GM18511 (cell line): ENCODE data around the gene BICC1.

Source experiments
- ATAC-seq: cut with Tn5 transposase; IDR thresholded peaks from one replicate; pipeline ENCODE4 v1.9.1; 2021; ENCODE audit warnings: mild to moderate bottlenecking, moderate library complexity; ENCODE audit not compliant: unreplicated experiment

The BICC1 gene

GRCh38 chr10:58740620-58741369, 228.1 kb downstream of the BICC1 start:
- no peak for ATAC-seq

DNA sequence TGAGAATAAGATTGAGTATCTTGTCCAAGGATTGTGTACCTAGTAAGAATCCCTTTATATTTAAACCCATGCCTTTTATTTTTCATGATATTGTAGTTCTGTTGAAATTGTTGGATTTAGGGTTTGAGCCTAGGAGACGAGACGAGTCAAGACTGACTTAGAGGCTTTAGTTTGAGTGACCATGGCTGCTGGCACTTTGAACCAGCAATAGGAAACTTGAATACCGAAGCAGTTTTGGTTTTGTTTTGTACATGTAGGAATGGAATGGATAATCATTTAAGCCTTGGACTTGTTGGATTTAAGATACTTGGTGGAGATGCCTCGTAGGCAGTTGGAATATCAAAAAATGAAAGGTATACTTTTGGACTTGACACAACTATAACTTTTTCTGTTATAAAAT, 229.0 kb downstream of the BICC1 start:
- ATAC-seq = no peak

GRCh38 chr10:58742141-58742540, 229.5 kb downstream of the BICC1 start:
- no peak for ATAC-seq

- no peak for ATAC-seq
Observed at GRCh38 chr10:58743466-58744115, 230.9 kb downstream of the BICC1 start.

DNA sequence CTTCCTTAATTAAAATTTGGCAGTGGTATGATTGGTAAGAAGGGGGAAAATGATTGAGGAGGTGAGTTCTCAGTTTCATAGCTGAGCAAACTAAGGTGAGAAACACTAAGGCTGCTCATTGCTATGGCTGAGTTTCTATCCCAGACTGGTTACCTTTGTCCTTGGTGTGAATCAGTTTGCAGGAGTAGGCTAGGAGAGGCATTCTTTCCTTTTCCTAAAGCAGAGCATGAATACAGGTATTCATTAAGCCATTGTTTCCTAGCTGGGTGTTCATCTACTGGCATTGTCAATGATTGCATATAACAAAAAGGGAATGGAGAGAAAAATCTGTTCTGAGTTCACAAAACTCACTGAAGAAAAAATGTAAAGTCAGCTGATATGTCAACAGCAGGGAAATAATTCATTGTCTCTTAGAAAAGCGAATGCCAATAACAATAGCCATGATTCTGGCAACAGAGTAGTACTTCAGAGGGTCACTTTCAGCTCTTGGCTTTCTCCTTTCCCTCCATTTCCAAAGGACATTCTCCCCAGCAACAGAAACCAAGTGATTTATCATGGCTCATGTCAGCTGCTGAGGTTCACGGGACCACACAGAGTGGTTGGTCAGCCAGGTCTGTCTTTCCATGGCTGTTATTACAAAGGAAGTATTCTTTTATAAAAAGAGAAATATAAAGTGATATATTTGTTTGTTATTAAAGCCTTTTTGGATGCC, 234.0 kb downstream of the BICC1 start:
- ATAC-seq = no peak

- ATAC-seq = no peak
Observed at GRCh38 chr10:58747687-58748086, 235.0 kb downstream of the BICC1 start.

- no peak for ATAC-seq
Observed at GRCh38 chr10:58752665-58753064, 240.0 kb downstream of the BICC1 start.

DNA sequence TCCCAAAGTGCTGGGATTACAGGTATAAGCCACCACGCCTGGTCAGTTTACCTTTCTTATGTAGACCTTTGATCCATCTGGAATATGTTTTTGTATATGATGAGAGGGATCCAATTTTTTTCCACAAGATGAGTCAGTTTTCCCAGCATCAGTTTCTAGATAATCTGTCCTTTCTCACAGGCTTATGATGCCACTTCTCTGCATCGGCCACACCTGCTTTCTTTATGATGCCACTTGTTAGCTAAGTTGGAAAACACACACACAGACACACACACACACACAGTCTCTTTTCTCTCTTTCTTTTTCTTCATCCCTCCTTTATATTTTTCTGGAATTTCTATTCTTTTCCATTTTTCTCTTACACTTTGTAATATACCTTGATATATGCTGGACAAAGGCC, 240.8 kb downstream of the BICC1 start:
- ATAC-seq = no peak

DNA sequence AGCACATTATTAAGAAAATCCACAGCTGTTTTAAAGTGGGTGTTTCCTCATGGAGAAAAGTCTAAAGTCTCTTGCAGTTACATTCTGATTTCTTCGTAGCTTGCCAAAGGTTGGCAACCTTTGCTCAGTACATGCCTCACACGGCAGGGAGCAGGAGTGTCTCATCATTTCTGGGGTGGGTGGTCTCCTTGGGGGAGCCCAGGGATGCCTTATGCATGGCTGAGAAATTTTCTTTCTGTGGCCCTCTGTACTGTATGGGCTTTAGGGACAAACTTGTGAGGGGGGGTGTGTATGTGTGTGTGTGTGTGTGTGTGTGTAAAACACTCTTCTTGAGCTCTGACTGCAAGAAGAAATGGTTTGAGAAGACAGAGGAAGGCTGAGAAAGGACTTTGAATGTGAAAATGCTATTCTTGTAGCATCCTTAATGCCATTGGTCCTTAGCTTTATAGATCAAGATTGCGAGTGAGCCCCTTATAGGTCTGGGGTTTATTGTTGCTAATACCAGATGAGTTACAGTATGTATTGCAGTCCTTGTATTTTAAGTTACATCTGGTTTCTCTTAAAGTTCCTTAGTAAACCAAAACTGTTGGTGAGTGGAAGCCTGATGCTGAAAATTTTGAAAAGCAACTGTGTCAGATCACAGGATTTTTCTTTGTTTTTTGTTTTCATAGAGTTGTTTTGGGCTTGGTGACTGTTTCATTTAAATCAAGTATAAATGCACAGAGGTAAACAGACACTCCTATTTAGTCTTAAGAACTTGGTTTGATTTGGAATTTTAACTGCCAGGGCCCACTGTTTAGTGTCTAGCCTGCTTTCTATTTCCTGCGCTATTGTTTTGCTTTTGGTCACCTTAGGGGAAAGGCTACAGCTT, 242.0 kb downstream of the BICC1 start:
- ATAC-seq = no peak

GRCh38 chr10:58755340-58755610, 242.6 kb downstream of the BICC1 start:
- ATAC-seq = no peak

DNA sequence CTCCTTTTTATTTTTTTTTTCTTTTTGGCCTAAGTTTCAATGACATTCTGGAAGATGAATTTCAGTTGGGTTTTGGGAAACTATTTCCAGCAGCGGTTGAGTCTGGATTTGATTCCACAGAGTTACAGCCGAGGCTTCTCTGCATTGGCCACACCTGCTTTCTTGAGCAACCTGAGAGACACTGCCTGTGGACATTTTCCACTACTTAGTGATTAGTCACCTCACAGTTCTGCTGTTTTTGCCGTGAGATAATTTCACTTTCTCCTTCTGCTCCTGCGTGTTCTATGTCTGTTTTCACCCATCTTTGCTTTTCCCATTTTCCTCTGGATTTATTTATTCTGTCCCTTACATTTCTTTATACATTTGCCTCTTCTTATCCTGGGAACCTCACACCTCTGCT, 243.0 kb downstream of the BICC1 start:
- ATAC-seq = no peak

DNA sequence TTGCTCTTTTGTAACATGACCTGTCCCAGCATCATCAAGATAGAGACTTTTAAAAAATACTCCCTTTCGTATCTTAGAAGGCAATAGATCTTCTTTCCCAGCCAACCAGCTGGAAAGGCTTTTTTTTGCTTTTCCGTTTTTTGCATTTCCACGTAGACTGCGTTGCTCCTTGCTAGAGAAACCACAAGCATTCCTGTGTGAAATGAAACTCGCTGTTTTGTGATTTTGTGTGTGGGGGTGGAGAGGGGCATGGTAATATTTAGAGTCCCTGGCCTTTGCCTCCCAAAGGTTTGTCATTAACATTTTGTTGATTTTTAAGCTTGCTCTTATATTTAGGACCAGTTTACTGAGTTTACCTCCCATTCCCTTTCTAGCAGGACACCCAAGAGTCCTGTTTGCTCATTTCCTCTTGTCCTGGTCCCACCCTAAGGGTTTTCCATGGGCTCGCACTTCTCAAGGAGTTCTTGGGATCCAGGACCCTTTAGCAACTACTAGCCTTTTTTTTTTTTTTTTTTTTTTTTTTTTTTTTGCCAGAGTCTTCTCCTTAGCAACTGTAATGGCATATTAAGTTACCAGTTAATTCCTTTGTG, 243.6 kb downstream of the BICC1 start:
- no peak for ATAC-seq

DNA sequence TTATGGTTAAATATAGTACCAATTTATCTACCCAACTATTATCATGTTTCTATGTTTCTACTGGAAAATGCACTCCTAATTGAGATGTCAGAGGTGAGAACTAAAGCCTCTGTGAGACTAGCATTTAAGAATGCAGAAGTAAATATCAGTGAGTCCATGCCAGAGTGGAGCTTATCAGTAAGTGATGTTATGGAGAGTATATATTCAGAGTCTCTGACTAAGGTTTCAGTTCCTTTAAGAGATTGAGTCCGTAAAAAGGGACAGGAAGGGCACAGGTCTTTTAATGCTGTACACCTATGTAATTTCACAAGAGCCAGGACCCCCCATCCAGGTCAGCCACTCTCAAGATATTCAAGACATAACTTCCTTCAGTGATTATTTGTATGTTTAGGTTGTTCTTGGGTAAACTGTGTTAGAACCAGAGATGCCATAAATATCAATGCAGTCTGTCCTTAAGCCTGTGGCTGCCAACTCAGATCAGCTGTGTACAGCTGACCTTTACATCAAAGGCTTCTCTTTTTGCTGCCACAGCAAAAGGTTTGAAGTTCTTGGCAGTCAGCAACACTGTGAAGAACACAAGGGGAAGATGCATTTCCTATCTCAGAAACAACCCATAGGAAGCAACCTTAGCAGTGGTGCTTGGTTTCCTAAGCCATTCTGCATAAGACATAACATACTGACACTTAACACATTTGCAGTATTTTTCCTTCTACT, 244.8 kb downstream of the BICC1 start:
- no peak for ATAC-seq

GRCh38 chr10:58758321-58758720, 245.6 kb downstream of the BICC1 start:
- no peak for ATAC-seq

DNA sequence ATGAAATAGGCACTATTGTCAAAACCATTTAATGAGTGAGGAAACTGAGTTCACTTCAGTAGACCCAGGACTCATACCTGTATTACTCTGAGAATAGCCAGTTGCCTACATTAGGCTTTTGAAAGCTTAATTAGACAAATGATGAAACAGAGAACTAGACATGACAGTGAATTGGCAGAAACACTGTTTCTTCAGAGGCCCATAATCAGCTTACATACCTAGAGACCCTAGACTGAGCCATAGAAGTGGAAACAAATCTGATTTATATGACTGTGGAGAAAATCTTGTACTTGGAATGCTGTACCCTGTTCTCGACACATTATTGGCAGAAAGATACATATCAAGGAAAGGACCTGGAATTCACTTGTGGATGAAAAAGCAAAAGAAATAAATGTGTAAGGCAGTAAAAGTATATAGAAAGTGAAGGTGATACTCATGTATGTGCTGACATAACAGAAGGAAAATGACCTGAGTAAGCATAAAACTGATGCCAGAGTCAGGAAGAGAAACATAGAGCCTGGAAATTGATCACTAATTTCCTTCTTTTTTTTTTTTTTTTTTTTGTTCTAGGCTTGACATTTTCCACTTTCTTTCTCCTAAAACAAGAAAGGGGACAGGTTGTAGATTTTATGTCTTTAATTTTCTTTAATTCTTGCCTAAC, 251.5 kb downstream of the BICC1 start:
- no peak for ATAC-seq

DNA sequence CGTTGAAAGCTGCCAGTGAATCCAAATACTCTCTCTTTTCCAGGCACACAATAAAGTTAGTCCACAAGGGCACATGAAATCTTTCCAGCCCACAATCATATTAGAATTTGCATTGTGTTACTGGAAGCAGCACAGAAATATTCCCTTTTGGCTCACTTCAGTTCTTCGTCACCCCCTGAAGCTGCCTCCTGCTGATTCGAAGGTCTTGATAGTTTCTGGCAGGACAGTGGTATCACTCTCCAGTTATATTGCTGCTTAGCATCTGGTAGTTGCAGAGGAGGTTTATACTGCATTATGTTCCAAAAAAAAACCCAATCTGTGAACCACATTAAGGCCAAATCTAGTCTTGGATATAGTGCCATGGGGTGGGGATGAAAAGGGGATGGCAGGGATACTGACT, 253.2 kb downstream of the BICC1 start:
- no peak for ATAC-seq

DNA sequence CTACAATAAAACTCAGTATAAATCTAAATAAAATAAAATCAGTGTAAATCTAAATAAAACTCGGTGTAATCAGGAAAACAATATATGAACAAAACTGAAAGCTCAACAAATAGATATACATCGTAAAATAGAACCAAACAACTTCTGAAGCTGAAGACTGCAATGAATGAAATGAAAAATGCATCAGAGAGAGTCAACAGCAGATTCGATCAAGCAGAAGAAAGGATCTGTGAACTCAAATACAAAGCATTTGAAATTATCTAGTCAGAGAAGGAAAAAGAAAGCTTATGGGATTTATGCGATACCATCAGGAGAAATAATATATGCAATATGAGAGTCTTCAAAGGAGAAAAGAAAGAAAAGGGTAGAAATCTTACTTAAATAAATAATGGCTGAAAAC, 255.0 kb downstream of the BICC1 start:
- no peak for ATAC-seq

DNA sequence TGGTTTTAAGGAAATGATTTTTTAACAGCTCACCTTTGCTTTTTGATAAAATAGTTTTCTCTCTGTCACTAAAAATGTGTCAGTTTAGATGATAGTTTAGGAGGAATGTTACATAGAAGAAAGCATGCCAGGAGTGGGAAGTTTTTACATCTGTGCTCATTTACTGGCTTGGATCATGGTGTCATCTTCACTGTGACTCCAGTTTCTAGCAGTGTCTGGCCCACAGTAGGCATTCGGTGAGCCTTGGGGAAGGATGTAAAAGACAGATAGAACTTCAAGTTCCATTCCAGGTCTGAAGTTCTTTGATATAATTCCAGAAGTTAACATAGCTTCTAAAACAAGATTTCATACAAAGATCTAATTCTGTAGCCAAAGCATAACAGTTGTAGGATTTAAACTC, 259.2 kb downstream of the BICC1 start:
- ATAC-seq = no peak

- ATAC-seq = no peak
Observed at GRCh38 chr10:58772758-58773157, 260.1 kb downstream of the BICC1 start.

DNA sequence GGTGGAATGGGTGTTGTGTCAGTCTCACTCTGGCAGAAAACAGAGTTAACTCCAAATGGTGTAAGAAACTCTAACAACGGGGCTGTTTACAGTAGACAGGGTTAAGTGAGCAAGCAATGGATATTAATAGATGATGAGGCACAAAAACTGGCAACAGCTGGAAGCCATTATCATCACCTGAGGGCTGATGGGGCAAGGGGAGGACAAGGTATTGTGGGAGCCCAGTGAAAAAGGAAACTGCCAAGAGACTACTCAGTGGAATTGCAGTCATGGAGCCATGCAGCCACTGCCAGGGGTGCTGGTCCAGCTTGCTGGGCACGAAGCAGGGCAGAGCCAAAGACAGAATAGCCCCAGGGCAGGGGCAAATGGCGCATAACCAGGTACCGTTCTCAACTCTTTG, 260.7 kb downstream of the BICC1 start:
- no peak for ATAC-seq
